Calu3 (cell line): ENCODE data around the gene KCNMB2. TPM values are rescaled to one million over a fixed set of nuclear protein-coding genes. Genes with fewer than 3 reads are reported as not detected.

Source experiments
- BruUV-seq: library from RNA; stranded (reverse); fragments of 400-500 nt; replicated peaks from 2 replicates; lab custom pipeline; 2021; lab: Mats Ljungman, UMichigan
- CTCF ChIA-PET: fragments of 300-600 bp; sonication (Branson Sonifier 250); formaldehyde crosslinking; loops from one replicate; lab custom pipeline; 2022; ENCODE audit warnings: antibody characterized with exemption; lab: Charles Lee
- DNase-seq: peaks from one replicate; pipeline ENCODE4 v3.0.0; 2022
- H3K27ac Mint-ChIP-seq: one replicate; pipeline ENCODE4 v1.8.0; 2022; ENCODE audit warnings: mixed read lengths; ENCODE audit not compliant: unreplicated experiment
- H3K27me3 Mint-ChIP-seq: one replicate; pipeline ENCODE4 v1.8.0; 2022; ENCODE audit warnings: mixed read lengths; ENCODE audit not compliant: unreplicated experiment
- H3K36me3 Mint-ChIP-seq: one replicate; pipeline ENCODE4 v1.8.0; 2022; ENCODE audit warnings: mild to moderate bottlenecking, moderate library complexity, mixed read lengths; ENCODE audit not compliant: insufficient read depth, unreplicated experiment
- H3K4me1 Mint-ChIP-seq: one replicate; pipeline ENCODE4 v1.8.0; 2022; ENCODE audit warnings: mild to moderate bottlenecking, low read depth, mixed read lengths; ENCODE audit not compliant: unreplicated experiment
- H3K4me3 Mint-ChIP-seq: one replicate; pipeline ENCODE4 v1.8.0; 2022; ENCODE audit warnings: mild to moderate bottlenecking, low read depth, moderate library complexity, mixed read lengths; ENCODE audit not compliant: unreplicated experiment
- H3K9me3 Mint-ChIP-seq: one replicate; pipeline ENCODE4 v1.8.0; 2022; ENCODE audit warnings: low read depth, mixed read lengths; ENCODE audit not compliant: unreplicated experiment
- intact Hi-C: fragments of 100-400 bp; cut with micrococcal nuclease; formaldehyde crosslinking; loops from one replicate; pipeline ENCODE4 v1.10.0; 2022; ENCODE audit not compliant: unreplicated experiment
- total RNA-seq: library from RNA; stranded (reverse); gene quantifications from 2 replicates; pipeline ENCODE4 v1.2.3, GENCODE V29; 2022
- TF ChIP-seq, protein P1 (sequence below): fragments of 200-600 bp; IDR thresholded peaks from one replicate; pipeline ENCODE4 v1.8.0; 2022; ENCODE audit warnings: antibody characterized with exemption; ENCODE audit not compliant: unreplicated experiment

KCNMB2 gene
- total RNA-seq, 1 experiment from 2014 or later: not detected

DNA sequence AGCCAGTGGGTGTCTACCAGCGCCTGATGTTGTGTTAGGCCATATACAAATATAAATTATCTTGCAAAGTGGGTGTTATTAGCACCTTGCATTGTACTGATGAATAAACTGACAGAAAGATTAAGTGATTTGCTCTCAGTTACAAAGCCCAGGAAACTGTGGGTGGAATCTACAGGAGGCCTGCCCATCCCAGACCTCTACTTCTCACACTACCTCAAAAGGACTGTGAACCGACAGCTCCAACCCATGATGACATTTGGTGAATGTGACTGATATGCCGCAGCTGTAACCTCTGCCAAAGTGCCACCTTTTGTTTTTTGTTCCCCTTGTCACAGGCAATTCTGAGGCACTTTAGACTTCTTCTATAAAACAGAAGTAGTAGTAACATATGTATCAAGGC, 43.7 kb upstream of the KCNMB2 start:
- no peaks in the 10 kb centered on the region for H3K4me1 Mint-ChIP-seq
- peaks cover 14% of the 10 kb centered on the region for H3K9me3 Mint-ChIP-seq
- no peak overlapping the region for H3K4me3 Mint-ChIP-seq
- TF ChIP-seq, protein P1, sequence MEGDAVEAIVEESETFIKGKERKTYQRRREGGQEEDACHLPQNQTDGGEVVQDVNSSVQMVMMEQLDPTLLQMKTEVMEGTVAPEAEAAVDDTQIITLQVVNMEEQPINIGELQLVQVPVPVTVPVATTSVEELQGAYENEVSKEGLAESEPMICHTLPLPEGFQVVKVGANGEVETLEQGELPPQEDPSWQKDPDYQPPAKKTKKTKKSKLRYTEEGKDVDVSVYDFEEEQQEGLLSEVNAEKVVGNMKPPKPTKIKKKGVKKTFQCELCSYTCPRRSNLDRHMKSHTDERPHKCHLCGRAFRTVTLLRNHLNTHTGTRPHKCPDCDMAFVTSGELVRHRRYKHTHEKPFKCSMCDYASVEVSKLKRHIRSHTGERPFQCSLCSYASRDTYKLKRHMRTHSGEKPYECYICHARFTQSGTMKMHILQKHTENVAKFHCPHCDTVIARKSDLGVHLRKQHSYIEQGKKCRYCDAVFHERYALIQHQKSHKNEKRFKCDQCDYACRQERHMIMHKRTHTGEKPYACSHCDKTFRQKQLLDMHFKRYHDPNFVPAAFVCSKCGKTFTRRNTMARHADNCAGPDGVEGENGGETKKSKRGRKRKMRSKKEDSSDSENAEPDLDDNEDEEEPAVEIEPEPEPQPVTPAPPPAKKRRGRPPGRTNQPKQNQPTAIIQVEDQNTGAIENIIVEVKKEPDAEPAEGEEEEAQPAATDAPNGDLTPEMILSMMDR: no peak
- H3K27me3 Mint-ChIP-seq: no peaks in the 10 kb centered on the region
- H3K36me3 Mint-ChIP-seq: no peaks in the 10 kb centered on the region
- no TSS peak for BruUV-seq
- CTCF ChIA-PET: no interaction called here
- no peak overlapping the region for H3K27ac Mint-ChIP-seq
- DNase-seq: no peak
- intact Hi-C loops: no loop called here

DNA sequence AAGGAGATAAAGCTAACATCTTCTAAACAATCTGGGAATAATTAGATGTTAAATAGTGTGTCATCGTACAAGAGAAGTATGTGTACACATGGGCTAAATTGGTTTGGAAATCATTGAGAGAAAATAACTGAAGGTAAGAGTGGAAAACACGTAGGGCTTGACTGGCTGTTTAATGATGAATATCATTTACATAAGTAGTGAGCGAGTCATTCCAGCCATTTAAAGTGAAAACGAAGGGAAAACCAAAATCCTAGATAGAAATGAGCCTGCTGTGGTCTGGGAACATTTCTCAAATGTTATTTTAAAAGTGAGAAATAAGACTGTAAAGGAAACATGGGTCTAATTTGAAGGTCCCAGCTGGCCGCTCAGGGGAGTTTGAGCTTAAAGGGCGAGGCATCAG, 41.9 kb upstream of the KCNMB2 start:
- CTCF ChIA-PET: no interaction called here
- no peak for DNase-seq
- no peak overlapping the region for H3K4me3 Mint-ChIP-seq
- H3K4me1 Mint-ChIP-seq: no peaks in the 10 kb centered on the region
- no peaks in the 10 kb centered on the region for H3K36me3 Mint-ChIP-seq
- intact Hi-C loops: no loop called here
- no peak overlapping the region for H3K27ac Mint-ChIP-seq
- peaks cover 23% of the 10 kb centered on the region for H3K9me3 Mint-ChIP-seq
- TF ChIP-seq, protein P1: no peak
- no TSS peak for BruUV-seq
- no peaks in the 10 kb centered on the region for H3K27me3 Mint-ChIP-seq

DNA sequence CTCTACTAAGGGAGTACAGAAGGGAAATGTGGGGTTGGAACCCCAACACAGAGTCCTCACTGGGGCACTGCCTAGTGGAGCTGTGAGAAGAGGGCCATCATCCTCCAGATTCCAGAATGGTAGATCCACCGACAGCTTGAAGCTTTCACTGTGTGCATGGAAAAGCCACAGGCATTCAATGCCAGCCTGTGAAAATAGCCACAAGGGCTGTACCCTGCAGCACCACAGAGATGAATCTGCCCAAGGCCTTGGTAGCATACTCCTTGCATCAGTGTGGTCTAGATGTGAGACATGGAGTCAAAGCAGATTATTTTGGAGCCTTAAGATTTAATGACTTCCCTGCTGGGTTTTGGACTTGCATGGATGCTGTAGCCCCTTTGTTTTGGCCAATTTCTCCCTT, 39.3 kb upstream of the KCNMB2 start:
- H3K9me3 Mint-ChIP-seq: peaks cover 20% of the 10 kb centered on the region
- intact Hi-C loops: no loop called here
- no peaks in the 10 kb centered on the region for H3K4me1 Mint-ChIP-seq
- no peak for DNase-seq
- TF ChIP-seq, protein P1: no peak
- no TSS peak for BruUV-seq
- CTCF ChIA-PET: no interaction called here
- H3K4me3 Mint-ChIP-seq: no peak overlapping the region
- no peaks in the 10 kb centered on the region for H3K27me3 Mint-ChIP-seq
- H3K36me3 Mint-ChIP-seq: no peaks in the 10 kb centered on the region
- no peak overlapping the region for H3K27ac Mint-ChIP-seq

DNA sequence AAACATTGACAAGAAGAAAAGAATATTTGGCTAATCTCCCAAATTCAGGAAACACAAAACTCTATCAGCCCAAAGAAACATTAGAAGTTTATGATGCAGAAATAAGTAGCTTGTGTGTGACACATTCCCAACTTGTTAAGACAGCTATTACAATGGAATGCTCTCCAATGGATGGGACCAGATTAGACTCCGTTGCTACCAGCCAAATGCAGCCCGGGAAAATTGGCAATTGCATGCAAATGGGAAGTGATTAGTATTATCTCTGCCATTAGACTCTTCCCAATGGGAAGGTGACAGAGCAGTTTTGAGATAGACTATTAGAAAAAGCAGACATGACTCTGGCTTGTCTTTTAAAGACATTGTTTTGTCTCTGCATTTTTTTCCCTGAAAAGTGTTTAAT, 37.4 kb upstream of the KCNMB2 start:
- no TSS peak for BruUV-seq
- Mint-ChIP-seq H3K27ac (no peak overlapping the region), H3K4me1 (no peaks in the 10 kb centered on the region), H3K4me3 (no peak overlapping the region), H3K36me3 (no peaks in the 10 kb centered on the region), H3K27me3 (no peaks in the 10 kb centered on the region), H3K9me3 (peaks cover 20% of the 10 kb centered on the region)
- TF ChIP-seq, protein P1: no peak
- intact Hi-C loops: no loop called here
- DNase-seq: no peak
- CTCF ChIA-PET: no interaction called here
